CD14-positive monocyte (primary cell): ENCODE data around the gene PA2G4. TPM values are rescaled to one million over a fixed set of nuclear protein-coding genes. Genes with fewer than 3 reads are reported as not detected.

ENCODE experiments used
- DNase-seq, 3 donors: peaks; one replicate each; pipeline ENCODE4 v3.0.0-alpha.2; 2011 to 2022
- H2AFZ ChIP-seq: 2 replicates; pipeline ENCODE4 v1.6.0; 2012; ENCODE audit warnings: mild to moderate bottlenecking, low read depth, low read length, inconsistent platforms; ENCODE audit not compliant: insufficient read depth, poor library complexity, severe bottlenecking
- H3K27ac ChIP-seq, 2 donors: 1 replicate in 1 of 2; 2 replicates in 1 of 2; pipeline ENCODE4 v1.5.1; 2012 to 2013; ENCODE audit warnings: low read length in 2 of 2, control low read depth in 1 of 2, inconsistent platforms in 1 of 2, low read depth in 1 of 2, mild to moderate bottlenecking in 1 of 2
- H3K27me3 ChIP-seq, 2 donors: one replicate each; pipeline versions ENCODE4 v1.6.0 to v1.6.1; 2011 to 2013; ENCODE audit warnings: low read length in 2 of 2; ENCODE audit not compliant: control insufficient read depth in 2 of 2, insufficient read depth in 2 of 2
- H3K36me3 ChIP-seq, 2 donors: replicated peaks in 1 of 2; 1 replicate in 1 of 2; 2 replicates in 1 of 2; pipeline versions ENCODE4 v1.5.1 to v1.6.1; 2012 to 2013; ENCODE audit warnings: low read length in 2 of 2, control low read depth in 1 of 2, inconsistent platforms in 1 of 2, mild to moderate bottlenecking in 1 of 2; ENCODE audit not compliant: insufficient read depth in 2 of 2, control insufficient read depth in 1 of 2
- H3K4me1 ChIP-seq, 2 donors: 1 replicate in 1 of 2; 2 replicates in 1 of 2; pipeline versions ENCODE4 v1.5.1 to v1.6.1; 2012 to 2013; ENCODE audit warnings: low read length in 2 of 2, control low read depth in 1 of 2, inconsistent platforms in 1 of 2, mild to moderate bottlenecking in 1 of 2, moderate library complexity in 1 of 2; ENCODE audit not compliant: insufficient read depth in 2 of 2, control insufficient read depth in 1 of 2
- H3K4me2 ChIP-seq: replicated peaks from 2 replicates; pipeline ENCODE3; 2012; ENCODE audit warnings: low read length, moderate library complexity, mild to moderate bottlenecking; ENCODE audit not compliant: poor library complexity, severe bottlenecking; ENCODE audit errors: extremely low read depth
- H3K4me3 ChIP-seq, 3 experiments: fragments of 200-600 bp in 1 of 3; sonication (generic) in 1 of 3; replicated peaks in 1 of 3; 1 replicate in 2 of 3; 2 replicates in 1 of 3; pipeline ENCODE4 v1.5.1; 2011 to 2013; ENCODE audit warnings: low read length in 3 of 3, mild to moderate bottlenecking in 3 of 3, control low read depth in 2 of 3, low read depth in 2 of 3, inconsistent platforms in 1 of 3, moderate library complexity in 1 of 3
- H3K79me2 ChIP-seq: 2 replicates; pipeline ENCODE4 v1.6.0; 2012; ENCODE audit warnings: mild to moderate bottlenecking, control low read depth, inconsistent platforms, low read length, moderate library complexity; ENCODE audit not compliant: insufficient read depth
- H3K9ac ChIP-seq: 2 replicates; pipeline ENCODE4 v1.6.0; 2017; ENCODE audit warnings: low read length, mild to moderate bottlenecking; ENCODE audit not compliant: insufficient read depth, poor library complexity, severe bottlenecking
- H3K9me3 ChIP-seq, 2 donors: replicated peaks in 1 of 2; 1 replicate in 1 of 2; 2 replicates in 1 of 2; pipeline versions ENCODE4 v1.5.1 to v1.6.1; 2012 to 2013; ENCODE audit warnings: low read length in 2 of 2, control low read depth in 1 of 2; ENCODE audit not compliant: control insufficient read depth in 1 of 2, insufficient read depth in 1 of 2
- H4K20me1 ChIP-seq: 2 replicates; pipeline ENCODE4 v1.6.0; 2012; ENCODE audit warnings: mild to moderate bottlenecking, low read length, control low read depth, moderate library complexity; ENCODE audit not compliant: insufficient read depth
- H3K27ac Mint-ChIP-seq, 7 donors: one replicate each; pipeline ENCODE4 v1.8.0; 2020; ENCODE audit warnings: mild to moderate bottlenecking in 7 of 7, mixed read lengths in 7 of 7, moderate library complexity in 6 of 7, inconsistent platforms in 2 of 7
- H3K27me3 Mint-ChIP-seq, 3 donors: one replicate each; pipeline ENCODE4 v1.8.0; 2021 to 2022; ENCODE audit warnings: low read depth in 3 of 3, mild to moderate bottlenecking in 3 of 3, mixed read lengths in 3 of 3, moderate library complexity in 3 of 3, inconsistent platforms in 1 of 3
- H3K36me3 Mint-ChIP-seq, 2 donors: one replicate each; pipeline ENCODE4 v1.8.0; 2020; ENCODE audit warnings: mixed read lengths in 2 of 2, inconsistent platforms in 1 of 2, mild to moderate bottlenecking in 1 of 2
- H3K4me1 Mint-ChIP-seq: one replicate; pipeline ENCODE4 v1.8.0; 2020; ENCODE audit warnings: mild to moderate bottlenecking, mixed read lengths
- H3K4me3 Mint-ChIP-seq, 2 donors: one replicate each; pipeline ENCODE4 v1.8.0; 2020; ENCODE audit warnings: mild to moderate bottlenecking in 2 of 2, mixed read lengths in 2 of 2, moderate library complexity in 1 of 2
- H3K9me3 Mint-ChIP-seq, 7 donors: one replicate each; pipeline ENCODE4 v1.8.0; 2020 to 2022; ENCODE audit warnings: mixed read lengths in 7 of 7, mild to moderate bottlenecking in 6 of 7, moderate library complexity in 6 of 7, inconsistent platforms in 2 of 7
- CTCF ChIP-seq: fragments of 200-600 bp; IDR thresholded peaks from one replicate; pipeline ENCODE4 v1.8.0; 2022; ENCODE audit warnings: antibody characterized with exemption, mild to moderate bottlenecking
- WGBS: methylation state at CpG from one replicate; pipeline ENCODE4 v1.1.5; 2013; ENCODE audit warnings: missing lambda C conversion rate; ENCODE audit not compliant: insufficient coverage; 5-methylcytosine and 5-hydroxymethylcytosine counted together
- intact Hi-C, 2 donors: fragments of 100-400 bp; cut with micrococcal nuclease; formaldehyde crosslinking; loops; one replicate each; pipeline versions ENCODE4 v1.15.0 to v1.15.1; 2023
- polyA plus RNA-seq, 3 donors: library from polyadenylated mRNA; depleted of rRNA in 1 of 3; unstranded in 2 of 3; stranded (reverse) in 1 of 3; fragments of 300-500 nt in 2 of 3; fragments of >200 nt in 1 of 3; fragmentation: Illumina TruSeq in 2 of 3; gene quantifications; 1 replicate in 2 of 3; 2 replicates in 1 of 3; pipeline ENCODE4 v1.2.3, GENCODE V29; 2012 to 2021

PA2G4 gene
- polyA plus RNA-seq, 3 donors = 83.0 to 84.2 (median 83.0) TPM

- H3K9ac ChIP-seq = peak overlapping the region; percentile 85
- TF ChIP-seq CTCF = no peak
- peaks cover 36% of the 10 kb centered on the region for H3K4me1 Mint-ChIP-seq
- peak overlapping the region; percentile 35 for H2AFZ ChIP-seq
- no peaks in the 10 kb centered on the region for H3K9me3 ChIP-seq
- H3K36me3 Mint-ChIP-seq = peaks cover 42 to 46% of the 10 kb centered on the region in 2 donors
- 0% methylated on average over 2 of the region's 6 CpGs for WGBS
- H3K27me3 ChIP-seq = no peaks in the 10 kb centered on the region
- H3K4me2 ChIP-seq = peak overlapping the region; percentile 95
- H3K4me3 Mint-ChIP-seq = peak overlapping the region; percentile 97 to 99
- H3K36me3 ChIP-seq = peaks cover 41 to 43% of the 10 kb centered on the region in 2 donors
- peaks cover 0 to 3% (median 2%) of the 10 kb centered on the region in 3 donors for H3K27me3 Mint-ChIP-seq
- intact Hi-C loops = loop anchor here (2.0 kb wide), 4 partner anchors 30 to 64 kb away; partner anchors contain the start of genes SMARCC2 (in 1 of the 2) and ZC3H10 (in 1 of the 2)
- no peaks in the 10 kb centered on the region for H3K9me3 Mint-ChIP-seq
- H3K79me2 ChIP-seq = peaks cover 54% of the 10 kb centered on the region
- peak overlapping the region; percentile 90 to 94 for H3K27ac ChIP-seq
- H3K27ac Mint-ChIP-seq = peak overlapping the region; percentile 97 to 99 (median 98)
- H3K4me3 ChIP-seq = peak overlapping the region; percentile 77 to 96 (median 84)
- peak in 2 of 3 donors; percentile 58 to 59 for DNase-seq
- H3K4me1 ChIP-seq = peaks cover 35 to 43% of the 10 kb centered on the region in 2 donors
- peaks cover 54% of the 10 kb centered on the region for H4K20me1 ChIP-seq
Observed at GRCh38 chr12:56158926-56159461, 54.6 kb downstream of the PA2G4 start.

- no CpG with 5 or more reads among the region's 8 CpGs for WGBS
- no peak for TF ChIP-seq CTCF
- Histone ChIP-seq H4K20me1 (peaks cover 60% of the 10 kb centered on the region), H3K4me1 (peaks cover 35 to 43% of the 10 kb centered on the region in 2 donors), H3K27ac (peak overlapping the region; percentile 90 to 94), H3K27me3 (no peaks in the 10 kb centered on the region), H3K9ac (peak overlapping the region; percentile 85), H3K9me3 (no peaks in the 10 kb centered on the region), H3K4me3 (peak overlapping the region; percentile 77 to 96 (median 84)), H3K79me2 (peaks cover 54% of the 10 kb centered on the region), H3K4me2 (peak overlapping the region; percentile 95), H3K36me3 (peaks cover 45 to 49% of the 10 kb centered on the region in 2 donors), H2AFZ (no peak overlapping the region)
- Mint-ChIP-seq H3K36me3 (peaks cover 48 to 53% of the 10 kb centered on the region in 2 donors), H3K9me3 (no peaks in the 10 kb centered on the region), H3K4me1 (peaks cover 36% of the 10 kb centered on the region), H3K27ac (peak overlapping the region; percentile 97 to 99 (median 98)), H3K27me3 (peaks cover 0 to 3% (median 2%) of the 10 kb centered on the region in 3 donors), H3K4me3 (peak overlapping the region; percentile 97 to 99)
- DNase-seq = no peak
- intact Hi-C loops = loop anchor here (2.0 to 5.0 kb wide), 5 partner anchors 29 to 63 kb away; partner anchors contain the start of genes ESYT1 (in 1 of the 2), SMARCC2 (in 1 of the 2) and ZC3H10 (in 1 of the 2)
Observed at GRCh38 chr12:56159482-56160192, 55.3 kb downstream of the PA2G4 start.
